Central memory CD8-positive, alpha-beta T cell (primary cell): ENCODE data around the gene SLC22A25.

Experiments used
- ATAC-seq: fragments of 150-1000 bp; cut with Tn5 transposase; replicated peaks from 2 replicates; pipeline ENCODE4 v1.10.0; 2022; ENCODE audit warnings: mild to moderate bottlenecking, moderate FRiP score, moderate number of reproducible peaks; ENCODE audit not compliant: poor library complexity, severe bottlenecking; ENCODE audit errors: extremely low read depth
- DNase-seq, 2 donors: peaks; one replicate each; pipeline ENCODE4 v3.0.0; 2021; ENCODE audit warnings: low spot score in 2 of 2
- H3K27ac Mint-ChIP-seq: one replicate; pipeline ENCODE4 v1.8.0; 2022; ENCODE audit warnings: low read depth, mild to moderate bottlenecking, moderate library complexity, mixed read lengths
- H3K27me3 Mint-ChIP-seq: one replicate; pipeline ENCODE4 v1.8.0; 2022; ENCODE audit warnings: mixed read lengths
- H3K36me3 Mint-ChIP-seq: one replicate; pipeline ENCODE4 v1.8.0; 2022; ENCODE audit warnings: mild to moderate bottlenecking, moderate library complexity, mixed read lengths; ENCODE audit not compliant: insufficient read depth
- H3K4me1 Mint-ChIP-seq: one replicate; pipeline ENCODE4 v1.8.0; 2022; ENCODE audit warnings: mixed read lengths
- H3K4me3 Mint-ChIP-seq: one replicate; pipeline ENCODE4 v1.8.0; 2022; ENCODE audit warnings: mild to moderate bottlenecking, moderate library complexity, mixed read lengths
- H3K9me3 Mint-ChIP-seq: one replicate; pipeline ENCODE4 v1.8.0; 2022; ENCODE audit warnings: mixed read lengths

SLC22A25 gene

DNA sequence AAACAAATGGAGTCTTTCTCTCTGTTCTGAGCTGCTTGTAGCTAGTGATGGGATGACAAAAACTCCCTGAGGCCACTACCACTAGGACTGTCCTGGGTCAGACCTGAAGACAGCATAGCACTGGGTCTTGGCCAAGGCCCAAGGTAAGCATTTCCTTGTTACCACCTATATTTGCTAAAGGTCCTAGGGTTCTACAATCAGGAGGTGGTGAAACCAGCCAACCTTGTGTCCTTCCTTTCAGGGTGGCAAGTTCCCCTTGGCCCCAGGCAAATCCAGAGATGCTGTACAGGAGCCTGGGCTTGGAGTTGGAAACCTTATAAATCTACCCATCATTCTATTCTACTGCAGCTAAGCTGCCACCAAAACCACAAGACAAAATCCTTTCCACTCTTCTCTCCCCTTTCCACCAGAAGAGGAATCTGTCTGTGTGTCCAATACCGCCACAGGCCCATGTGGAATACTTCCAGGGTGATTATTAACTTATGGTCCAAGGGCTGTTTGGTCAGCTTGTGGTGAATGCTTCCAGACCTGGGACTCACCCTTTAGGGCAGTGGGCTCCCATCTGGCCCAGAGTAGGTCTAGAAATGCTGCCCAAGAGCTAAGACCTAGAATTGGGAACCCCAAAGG, 16.8 kb downstream of the SLC22A25 start:
- H3K9me3 Mint-ChIP-seq: no peaks in the 10 kb centered on the region
- ATAC-seq (no peak), DNase-seq (no peak)
- no peak overlapping the region for H3K27ac Mint-ChIP-seq
- no peaks in the 10 kb centered on the region for H3K36me3 Mint-ChIP-seq
- H3K27me3 Mint-ChIP-seq: peaks cover 79% of the 10 kb centered on the region
- H3K4me1 Mint-ChIP-seq: no peaks in the 10 kb centered on the region
- no peak overlapping the region for H3K4me3 Mint-ChIP-seq

DNA sequence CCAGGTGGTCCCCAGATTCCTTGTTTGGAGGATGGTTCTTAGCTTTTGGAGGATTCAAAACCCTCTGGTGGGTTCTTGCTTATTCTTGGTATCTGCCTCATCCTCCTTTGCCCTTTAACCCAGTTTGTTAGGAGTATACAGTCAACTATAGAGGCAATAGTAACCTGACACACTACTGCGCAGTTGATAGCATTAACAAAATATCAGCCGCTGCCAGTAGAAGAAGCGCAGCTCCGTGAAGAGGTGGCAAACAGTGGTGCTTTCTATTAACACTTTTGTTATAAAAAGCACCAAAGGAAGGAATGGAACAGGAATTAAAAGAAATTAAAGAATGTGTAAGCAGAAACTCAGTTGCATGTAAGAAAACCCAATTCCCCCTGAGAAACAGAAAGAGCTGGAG, 29.3 kb downstream of the SLC22A25 start:
- peaks cover 52% of the 10 kb centered on the region for H3K27me3 Mint-ChIP-seq
- no peaks in the 10 kb centered on the region for H3K4me1 Mint-ChIP-seq
- DNase-seq (no peak), ATAC-seq (no peak)
- no peaks in the 10 kb centered on the region for H3K9me3 Mint-ChIP-seq
- H3K4me3 Mint-ChIP-seq: no peak overlapping the region
- H3K36me3 Mint-ChIP-seq: peaks cover 2% of the 10 kb centered on the region
- H3K27ac Mint-ChIP-seq: no peak overlapping the region

DNA sequence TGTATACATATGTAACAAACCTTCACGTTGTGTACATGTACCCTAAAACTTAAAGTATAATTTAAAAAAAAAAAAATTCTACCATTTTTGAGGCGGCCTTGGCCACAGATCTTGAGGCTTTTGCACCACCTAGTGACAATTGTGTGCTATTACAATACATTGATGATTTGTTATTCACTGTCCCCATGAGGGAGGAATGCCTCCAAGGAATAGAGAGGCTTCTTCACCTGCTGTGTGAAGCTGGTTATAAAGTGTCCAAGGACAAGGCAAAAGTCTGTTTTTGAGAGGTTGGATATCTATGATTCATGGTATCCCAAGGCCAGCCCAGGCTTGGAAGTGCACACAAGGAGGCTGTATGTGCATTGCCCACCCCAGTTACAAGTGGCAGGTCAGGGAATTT, 30.7 kb downstream of the SLC22A25 start:
- peaks cover 2% of the 10 kb centered on the region for H3K36me3 Mint-ChIP-seq
- DNase-seq (no peak), ATAC-seq (no peak)
- H3K4me3 Mint-ChIP-seq: no peak overlapping the region
- H3K27me3 Mint-ChIP-seq: peaks cover 66% of the 10 kb centered on the region
- H3K9me3 Mint-ChIP-seq: no peaks in the 10 kb centered on the region
- no peaks in the 10 kb centered on the region for H3K4me1 Mint-ChIP-seq
- no peak overlapping the region for H3K27ac Mint-ChIP-seq

DNA sequence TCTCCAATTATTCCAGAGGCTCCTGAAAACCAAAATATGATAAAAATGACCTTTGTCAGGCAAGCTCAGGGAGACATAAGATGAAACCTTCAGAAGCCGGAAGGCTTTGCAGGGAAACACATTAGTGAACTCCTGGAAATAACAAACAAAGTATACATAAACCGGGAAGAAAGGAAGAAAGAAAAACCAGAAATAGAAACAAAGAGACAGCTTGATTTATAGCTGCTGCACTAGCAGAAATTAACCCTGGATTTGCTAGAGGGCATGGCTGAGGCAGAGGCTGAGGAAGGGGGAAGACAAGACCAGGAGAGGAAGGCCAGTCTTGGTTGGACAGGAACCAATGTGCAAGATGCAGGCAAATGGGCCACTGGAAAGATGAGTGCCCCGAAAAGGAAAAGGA, 33.3 kb downstream of the SLC22A25 start:
- Mint-ChIP-seq H3K36me3 (no peaks in the 10 kb centered on the region), H3K27ac (no peak overlapping the region), H3K4me3 (no peak overlapping the region), H3K4me1 (no peaks in the 10 kb centered on the region), H3K9me3 (no peaks in the 10 kb centered on the region), H3K27me3 (peaks cover 74% of the 10 kb centered on the region)
- no peak for ATAC-seq
- DNase-seq: no peak
